ENCODE data around the gene PHLPP2.
"Not testable (repeated sequence)": the region's sequence is repeated elsewhere in the genome, so short reads cannot be mapped to it uniquely, and the experiment has no call there.

Gene PHLPP2

DNA sequence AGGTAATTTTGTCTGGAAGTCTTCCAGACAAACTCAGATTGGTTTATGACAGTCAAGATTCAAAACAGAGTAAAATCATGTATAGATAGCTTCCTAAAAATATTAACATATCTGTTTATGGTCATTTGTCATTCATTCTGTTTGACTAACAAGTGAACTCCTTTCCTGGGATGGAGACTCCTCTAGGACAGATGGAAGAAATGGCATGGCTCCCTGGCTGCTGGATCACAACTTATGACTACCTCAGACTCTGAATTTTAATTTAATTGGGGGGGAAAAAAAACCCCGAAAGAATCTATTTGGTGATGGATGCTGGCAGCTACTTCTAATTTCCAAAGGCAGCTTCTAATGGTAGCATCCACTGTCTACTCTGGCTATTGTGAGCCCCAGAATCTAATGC is 34.6 kb downstream of the PHLPP2 start:
- Histone ChIP-seq H3K27me3 (no peaks in the 10 kb centered on the region), H3K4me1 (no peaks in the 10 kb centered on the region), H3K27ac (no peak overlapping the region), H3K36me3 (peaks cover 28 to 45% (median 30%) of the 10 kb centered on the region in 3 donors), H3K4me3 (no peak overlapping the region), H3K9me3 (no peaks in the 10 kb centered on the region)
- TF ChIP-seq, protein P1, sequence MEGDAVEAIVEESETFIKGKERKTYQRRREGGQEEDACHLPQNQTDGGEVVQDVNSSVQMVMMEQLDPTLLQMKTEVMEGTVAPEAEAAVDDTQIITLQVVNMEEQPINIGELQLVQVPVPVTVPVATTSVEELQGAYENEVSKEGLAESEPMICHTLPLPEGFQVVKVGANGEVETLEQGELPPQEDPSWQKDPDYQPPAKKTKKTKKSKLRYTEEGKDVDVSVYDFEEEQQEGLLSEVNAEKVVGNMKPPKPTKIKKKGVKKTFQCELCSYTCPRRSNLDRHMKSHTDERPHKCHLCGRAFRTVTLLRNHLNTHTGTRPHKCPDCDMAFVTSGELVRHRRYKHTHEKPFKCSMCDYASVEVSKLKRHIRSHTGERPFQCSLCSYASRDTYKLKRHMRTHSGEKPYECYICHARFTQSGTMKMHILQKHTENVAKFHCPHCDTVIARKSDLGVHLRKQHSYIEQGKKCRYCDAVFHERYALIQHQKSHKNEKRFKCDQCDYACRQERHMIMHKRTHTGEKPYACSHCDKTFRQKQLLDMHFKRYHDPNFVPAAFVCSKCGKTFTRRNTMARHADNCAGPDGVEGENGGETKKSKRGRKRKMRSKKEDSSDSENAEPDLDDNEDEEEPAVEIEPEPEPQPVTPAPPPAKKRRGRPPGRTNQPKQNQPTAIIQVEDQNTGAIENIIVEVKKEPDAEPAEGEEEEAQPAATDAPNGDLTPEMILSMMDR (IDR thresholded peaks at IDR 0.05): no peak
- no peak for DNase-seq
- intact Hi-C loops (cut with DNase I; ENCODE audit: low total_unique reads): loop anchor here (10.0 kb wide), 1 partner anchor 55 kb away; no protein-coding TSS in a partner anchor

DNA sequence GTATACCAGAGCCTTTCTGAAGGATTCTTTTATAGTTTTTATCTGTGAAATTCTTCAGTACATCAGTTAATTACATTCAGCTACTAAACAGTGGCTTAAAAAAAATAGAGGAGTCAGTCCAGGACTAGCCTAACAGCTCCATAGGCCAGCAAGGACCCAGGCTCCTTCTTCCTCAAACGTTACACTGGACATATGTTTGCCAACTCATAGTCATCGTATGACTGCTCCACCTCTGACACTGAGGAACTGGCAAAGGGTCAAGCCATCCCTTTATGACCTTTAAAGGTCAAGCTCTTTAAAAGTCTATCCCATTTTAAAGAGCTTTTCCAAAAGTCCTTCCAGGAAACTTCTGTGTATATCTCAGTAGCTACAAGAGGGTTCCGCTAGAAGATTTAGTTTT is 36.6 kb downstream of the PHLPP2 start:
- Histone ChIP-seq H3K27me3 (no peaks in the 10 kb centered on the region), H3K4me1 (no peaks in the 10 kb centered on the region), H3K36me3 (peaks cover 48 to 65% (median 50%) of the 10 kb centered on the region in 3 donors), H3K9me3 (no peaks in the 10 kb centered on the region), H3K27ac (no peak overlapping the region), H3K4me3 (no peak overlapping the region)
- TF ChIP-seq, protein P1 (IDR thresholded peaks at IDR 0.05): no peak
- intact Hi-C loops (cut with DNase I; ENCODE audit: low total_unique reads): no loop called here
- DNase-seq: no peak

DNA sequence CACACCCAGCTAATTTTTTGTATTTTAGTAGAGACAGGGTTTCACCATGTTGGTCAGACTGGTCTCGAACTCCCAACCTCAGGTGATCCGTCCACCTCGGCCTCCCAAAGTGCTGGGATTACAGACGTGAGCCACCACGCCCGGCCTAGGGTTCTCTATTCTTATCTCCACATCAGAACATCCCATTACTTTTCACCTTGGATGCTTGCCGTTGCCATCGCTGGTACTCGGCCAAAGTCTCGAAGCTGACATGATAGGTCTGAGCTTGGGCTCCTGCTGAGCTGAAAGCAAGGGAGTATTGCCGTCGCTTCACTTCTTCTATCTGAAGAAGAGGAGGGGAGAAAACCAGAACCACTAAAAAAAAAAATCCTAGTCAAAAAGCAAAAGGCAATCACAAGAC is 40.2 kb downstream of the PHLPP2 start:
- H3K27me3 ChIP-seq; intact Hi-C loops (cut with DNase I; ENCODE audit: low total_unique reads); H3K4me3 ChIP-seq; H3K4me1 ChIP-seq; DNase-seq; H3K9me3 ChIP-seq; H3K27ac ChIP-seq: not testable (repeated sequence)
- H3K36me3 ChIP-seq: peaks cover 53 to 86% (median 61%) of the 10 kb centered on the region in 3 donors

DNA sequence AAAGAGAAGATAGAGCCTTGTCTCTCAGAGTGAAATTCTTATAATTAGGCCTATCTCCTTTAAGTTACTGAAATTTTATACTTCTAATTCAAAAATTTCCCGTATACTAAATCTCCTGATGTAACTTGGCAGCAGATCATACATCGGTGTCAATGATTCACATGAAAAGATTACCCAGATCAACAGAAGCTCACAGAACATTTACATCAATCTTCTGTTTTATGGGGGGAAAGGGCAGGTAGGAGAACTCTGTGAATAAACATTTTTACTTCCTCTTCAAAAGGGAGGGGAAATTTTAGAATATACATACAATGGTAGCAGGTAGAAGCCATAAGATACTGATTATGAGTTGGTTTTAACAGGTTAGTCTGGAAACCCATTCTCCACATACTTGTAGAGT is 43.1 kb downstream of the PHLPP2 start:
- H3K4me1 ChIP-seq: no peaks in the 10 kb centered on the region
- no peak for DNase-seq
- no peaks in the 10 kb centered on the region for H3K27me3 ChIP-seq
- intact Hi-C loops (cut with DNase I; ENCODE audit: low total_unique reads): no loop called here
- no peaks in the 10 kb centered on the region for H3K9me3 ChIP-seq
- H3K36me3 ChIP-seq: peaks cover 66 to 90% (median 76%) of the 10 kb centered on the region in 3 donors
- TF ChIP-seq, protein P1 (IDR thresholded peaks at IDR 0.05): no peak
- H3K27ac ChIP-seq: no peak overlapping the region
- no peak overlapping the region for H3K4me3 ChIP-seq

DNA sequence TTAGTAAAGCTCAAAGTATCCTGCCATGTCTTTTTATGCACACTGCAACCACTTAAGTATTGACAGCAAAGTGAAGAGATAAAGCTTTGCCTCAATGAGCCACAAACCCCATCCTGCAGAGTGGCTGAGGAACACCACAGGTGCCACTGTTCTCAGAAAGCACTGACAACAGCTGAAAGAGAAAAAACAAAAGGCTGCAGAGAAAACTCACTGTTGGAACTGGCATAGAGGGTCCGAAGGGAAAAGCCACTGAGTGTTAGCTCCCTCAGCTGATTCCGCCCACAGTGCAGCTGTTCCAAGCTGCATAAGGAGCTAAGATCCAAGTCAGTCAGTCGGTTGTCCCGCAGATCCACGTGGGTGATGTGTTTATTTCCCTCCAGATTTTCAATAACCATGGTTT is 48.3 kb downstream of the PHLPP2 start:
- TF ChIP-seq, protein P1 (IDR thresholded peaks at IDR 0.05): no peak
- no peaks in the 10 kb centered on the region for H3K27me3 ChIP-seq
- DNase-seq: no peak
- H3K4me3 ChIP-seq: no peak overlapping the region
- peaks cover 56 to 92% (median 79%) of the 10 kb centered on the region in 3 donors for H3K36me3 ChIP-seq
- no peaks in the 10 kb centered on the region for H3K9me3 ChIP-seq
- H3K27ac ChIP-seq: no peak overlapping the region
- H3K4me1 ChIP-seq: no peaks in the 10 kb centered on the region
- intact Hi-C loops (cut with DNase I; ENCODE audit: low total_unique reads): no loop called here

DNA sequence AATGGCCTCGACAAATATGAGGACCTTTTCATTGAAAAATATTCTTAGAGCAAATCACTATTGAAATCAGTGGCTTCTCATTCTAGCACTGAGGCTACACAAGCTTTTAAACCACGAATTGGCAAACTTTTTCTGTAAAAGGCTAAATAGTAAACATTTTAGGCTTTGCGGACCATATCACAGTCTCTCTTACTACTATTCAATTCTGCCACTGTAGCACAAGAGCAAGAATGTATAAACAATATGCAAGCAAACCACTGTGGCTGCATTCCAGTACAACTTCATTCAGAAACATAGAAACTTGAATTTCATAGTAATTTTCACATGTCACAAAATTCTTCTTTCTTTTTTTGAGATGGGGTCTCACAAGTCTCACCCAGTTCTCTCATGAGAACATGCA is 49.1 kb downstream of the PHLPP2 start:
- Histone ChIP-seq H3K27ac (no peak overlapping the region), H3K4me3 (no peak overlapping the region), H3K27me3 (no peaks in the 10 kb centered on the region), H3K4me1 (no peaks in the 10 kb centered on the region), H3K36me3 (peaks cover 54 to 93% (median 78%) of the 10 kb centered on the region in 3 donors), H3K9me3 (no peaks in the 10 kb centered on the region)
- TF ChIP-seq, protein P1 (IDR thresholded peaks at IDR 0.05): no peak
- DNase-seq: no peak
- intact Hi-C loops (cut with DNase I; ENCODE audit: low total_unique reads): no loop called here

Measured in tibial artery (tissue), 4 donors.